Activated CD4-positive, alpha-beta memory T cell treated with anti-CD3 and anti-CD28 coated beads for 36 hours (primary cell): Measurements from ENCODE around the gene C1QTNF8. TPM values are rescaled to one million over a fixed set of nuclear protein-coding genes. Genes with fewer than 3 reads are reported as not detected.

Experiments
- CTCF ChIA-PET: fragments of 350-600 bp; sonication (Branson Sonifier 250); formaldehyde crosslinking; loops from one replicate; lab custom pipeline; 2021; ENCODE audit warnings: antibody characterized with exemption, inconsistent platforms; lab: Charles Lee
- POLR2A ChIA-PET: fragments of 350-600 bp; sonication (Branson Sonifier 250); formaldehyde crosslinking; loops from one replicate; lab custom pipeline; 2021; ENCODE audit warnings: antibody characterized with exemption; lab: Charles Lee
- DNase-seq: peaks from one replicate; pipeline ENCODE4 v3.0.0-alpha.2; 2020
- H3K27ac Mint-ChIP-seq: one replicate; pipeline ENCODE4 v1.8.0; 2021; ENCODE audit warnings: mixed read lengths
- H3K27me3 Mint-ChIP-seq: one replicate; pipeline ENCODE4 v1.8.0; 2021; ENCODE audit warnings: mixed read lengths
- H3K36me3 Mint-ChIP-seq: one replicate; pipeline ENCODE4 v1.8.0; 2021; ENCODE audit warnings: mixed read lengths
- H3K4me1 Mint-ChIP-seq: one replicate; pipeline ENCODE4 v1.8.0; 2021; ENCODE audit warnings: low read depth, mixed read lengths
- H3K4me3 Mint-ChIP-seq: one replicate; pipeline ENCODE4 v1.8.0; 2021; ENCODE audit warnings: mild to moderate bottlenecking, mixed read lengths
- H3K9me3 Mint-ChIP-seq: one replicate; pipeline ENCODE4 v1.8.0; 2021; ENCODE audit warnings: mixed read lengths
- intact Hi-C: fragments of 100-400 bp; cut with micrococcal nuclease; formaldehyde crosslinking; loops from one replicate; pipeline ENCODE4 v1.15.1; 2023
- total RNA-seq, 2 experiments: library from RNA; stranded (reverse); gene quantifications; one replicate each; pipeline ENCODE4 v1.2.3, GENCODE V29; 2021

Gene C1QTNF8
- total RNA-seq, 2 experiments from 2014 or later: not detected

DNA sequence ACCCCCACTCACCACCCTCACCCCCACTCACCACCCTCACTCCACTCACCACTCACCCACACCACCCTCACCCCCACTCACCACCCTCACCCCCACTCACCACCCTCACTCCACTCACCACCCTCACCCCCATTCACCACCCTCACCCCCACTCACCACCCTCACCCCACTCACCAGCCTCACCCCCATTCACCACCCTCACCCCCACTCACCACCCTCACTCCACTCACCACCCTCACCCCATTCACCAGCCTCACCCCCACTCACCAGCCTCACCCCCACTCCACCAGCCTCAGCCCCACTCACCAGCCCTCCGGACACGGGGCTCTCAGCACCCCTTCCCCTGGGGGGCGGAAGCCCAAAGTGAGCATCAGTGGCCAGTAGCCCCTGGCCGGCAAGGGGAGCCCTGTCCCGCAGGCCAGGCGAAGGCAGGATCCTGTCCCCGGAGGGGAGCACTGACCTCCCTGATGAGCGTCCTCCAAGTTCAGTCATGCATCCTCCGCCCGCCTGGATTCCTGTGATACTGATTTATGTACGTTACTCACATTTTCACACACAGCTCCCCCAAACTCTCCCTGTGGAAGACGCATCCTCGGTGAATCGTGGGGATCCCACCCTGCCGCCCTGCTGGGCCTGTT is 18.0 kb upstream of the C1QTNF8 start:
- no peak for DNase-seq
- H3K27ac Mint-ChIP-seq: no peak overlapping the region
- no peak overlapping the region for H3K4me3 Mint-ChIP-seq
- H3K27me3 Mint-ChIP-seq: peaks cover 5% of the 10 kb centered on the region
- POLR2A ChIA-PET: no interaction called here
- no peaks in the 10 kb centered on the region for H3K36me3 Mint-ChIP-seq
- H3K4me1 Mint-ChIP-seq: no peaks in the 10 kb centered on the region
- CTCF ChIA-PET: interaction anchor here (1.4 kb wide), 1 partner anchor 11 kb away, joined by 3 read pairs; no protein-coding TSS in a partner anchor
- H3K9me3 Mint-ChIP-seq: no peaks in the 10 kb centered on the region
- intact Hi-C loops: no loop called here

DNA sequence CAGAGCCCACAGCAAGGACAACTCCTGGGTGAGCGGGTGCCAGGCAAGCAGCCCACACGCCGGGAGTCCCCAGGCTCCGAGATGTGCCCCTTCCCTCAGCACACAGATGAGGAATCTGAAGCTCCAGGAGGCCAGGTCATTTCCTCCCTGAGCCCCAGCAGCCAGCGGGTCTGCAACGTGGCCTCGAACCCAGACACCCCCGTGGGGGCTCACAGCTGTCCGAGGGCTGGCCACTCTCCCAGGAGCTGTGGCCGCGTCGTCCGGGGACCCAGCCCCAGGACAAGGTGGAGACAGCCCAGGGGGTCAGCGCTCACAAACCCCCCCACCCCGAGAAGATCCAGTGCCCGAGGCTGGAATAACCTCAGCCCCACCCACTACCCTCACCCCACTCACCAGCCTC is 17.4 kb upstream of the C1QTNF8 start:
- H3K27ac Mint-ChIP-seq: no peak overlapping the region
- POLR2A ChIA-PET: no interaction called here
- no peak for DNase-seq
- H3K36me3 Mint-ChIP-seq: no peaks in the 10 kb centered on the region
- H3K4me1 Mint-ChIP-seq: no peaks in the 10 kb centered on the region
- intact Hi-C loops: no loop called here
- peaks cover 5% of the 10 kb centered on the region for H3K27me3 Mint-ChIP-seq
- no peaks in the 10 kb centered on the region for H3K9me3 Mint-ChIP-seq
- H3K4me3 Mint-ChIP-seq: no peak overlapping the region
- CTCF ChIA-PET: interaction anchor here (1.4 kb wide), 1 partner anchor 10 kb away, joined by 3 read pairs; no protein-coding TSS in a partner anchor

GRCh38 chr16:1112506-1113184 is 16.6 kb upstream of the C1QTNF8 start:
- ChIA-PET POLR2A (interaction anchor here (0.5 kb wide), 1 partner anchor 24 kb away, joined by 3 read pairs; no protein-coding TSS in a partner anchor), CTCF (interaction anchor here (1.4 kb wide), 1 partner anchor 9 kb away, joined by 3 read pairs; no protein-coding TSS in a partner anchor)
- no peaks in the 10 kb centered on the region for H3K9me3 Mint-ChIP-seq
- no peak for DNase-seq
- intact Hi-C loops: no loop called here
- H3K27me3 Mint-ChIP-seq: peaks cover 5% of the 10 kb centered on the region
- no peak overlapping the region for H3K4me3 Mint-ChIP-seq
- no peaks in the 10 kb centered on the region for H3K36me3 Mint-ChIP-seq
- H3K27ac Mint-ChIP-seq: no peak overlapping the region
- no peaks in the 10 kb centered on the region for H3K4me1 Mint-ChIP-seq

- no peak overlapping the region for H3K4me3 Mint-ChIP-seq
- CTCF ChIA-PET: no interaction called here
- H3K9me3 Mint-ChIP-seq: no peaks in the 10 kb centered on the region
- peaks cover 6% of the 10 kb centered on the region for H3K27me3 Mint-ChIP-seq
- H3K4me1 Mint-ChIP-seq: no peaks in the 10 kb centered on the region
- DNase-seq: no peak
- no peaks in the 10 kb centered on the region for H3K36me3 Mint-ChIP-seq
- no peak overlapping the region for H3K27ac Mint-ChIP-seq
- intact Hi-C loops: no loop called here
- POLR2A ChIA-PET: no interaction called here
These were observed 13.6 kb upstream of the C1QTNF8 start for GRCh38 chr16:1109648-1110047.

DNA sequence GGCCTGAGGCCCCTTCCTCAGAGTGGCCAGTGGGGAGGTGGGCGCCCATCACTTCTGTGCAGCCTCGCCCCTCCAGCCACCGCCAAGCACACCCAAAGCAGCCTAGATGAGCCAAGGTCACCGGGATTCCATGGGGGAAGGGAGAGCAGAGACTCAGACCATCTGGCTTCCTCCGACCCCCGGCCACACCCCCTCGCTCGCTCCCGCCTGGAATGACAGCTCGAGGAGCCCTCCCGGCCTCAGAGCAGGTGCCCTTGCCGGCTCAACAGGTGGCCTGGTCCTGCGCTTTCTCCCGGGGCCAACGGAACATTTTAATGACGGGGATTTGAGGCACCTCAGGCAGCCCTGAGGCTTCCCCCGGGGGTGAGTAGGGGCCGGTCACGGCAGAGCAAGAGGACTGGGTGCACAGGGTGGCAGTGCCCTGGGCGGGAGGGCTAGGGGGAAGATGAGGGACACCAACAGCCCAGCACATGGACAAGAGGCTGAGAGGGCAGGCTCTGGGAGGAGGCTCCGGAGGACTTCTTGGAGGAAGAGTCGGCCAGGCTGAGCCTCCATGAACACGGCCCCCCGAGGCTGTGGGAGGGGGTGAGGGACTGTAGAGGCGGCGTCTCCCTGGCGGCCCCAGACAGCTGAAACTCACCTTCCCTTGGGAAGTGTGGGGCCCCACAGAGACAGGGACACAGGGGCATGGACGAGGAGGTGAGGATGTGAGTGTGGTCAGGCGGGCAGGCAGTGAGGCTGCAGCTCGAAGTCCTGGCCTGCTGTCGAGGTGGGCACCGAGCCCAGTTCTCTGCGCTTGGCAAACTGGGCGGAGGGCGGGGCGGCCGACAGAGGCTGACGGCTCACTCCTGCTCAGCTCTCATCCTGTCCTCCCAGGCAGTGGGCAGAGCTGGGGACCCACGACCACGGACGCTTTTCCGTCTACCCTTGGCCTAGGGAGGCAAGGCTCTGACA is 12.5 kb upstream of the C1QTNF8 start:
- DNase-seq: no peak
- Mint-ChIP-seq H3K9me3 (no peaks in the 10 kb centered on the region), H3K36me3 (no peaks in the 10 kb centered on the region), H3K4me3 (no peak overlapping the region), H3K4me1 (no peaks in the 10 kb centered on the region), H3K27ac (no peak overlapping the region), H3K27me3 (peaks cover 5% of the 10 kb centered on the region)
- intact Hi-C loops: no loop called here
- POLR2A ChIA-PET: no interaction called here
- CTCF ChIA-PET: no interaction called here

DNA sequence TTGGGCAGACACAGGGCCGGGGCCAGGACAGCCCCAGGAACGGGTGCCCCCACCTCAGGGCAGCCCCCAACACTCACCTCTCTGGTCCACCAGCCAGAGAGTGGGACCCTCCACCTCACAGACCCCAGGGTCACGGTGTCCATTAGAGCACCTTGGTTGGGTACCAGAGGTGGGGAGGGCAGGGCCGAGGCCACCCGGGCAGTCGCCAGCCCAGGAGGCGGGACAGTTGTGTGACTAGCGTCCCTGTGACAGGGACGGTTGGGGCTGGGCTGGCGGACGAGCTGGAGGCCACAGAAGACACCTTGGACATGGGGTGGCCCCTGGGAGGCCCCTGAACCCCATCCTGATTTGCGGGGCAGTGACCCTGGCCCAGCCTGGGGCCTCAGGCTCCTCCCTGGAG is 11.7 kb upstream of the C1QTNF8 start:
- CTCF ChIA-PET: no interaction called here
- Mint-ChIP-seq H3K4me1 (no peaks in the 10 kb centered on the region), H3K36me3 (no peaks in the 10 kb centered on the region), H3K27ac (no peak overlapping the region), H3K27me3 (peaks cover 5% of the 10 kb centered on the region), H3K4me3 (no peak overlapping the region), H3K9me3 (no peaks in the 10 kb centered on the region)
- no peak for DNase-seq
- POLR2A ChIA-PET: no interaction called here
- intact Hi-C loops: no loop called here

DNA sequence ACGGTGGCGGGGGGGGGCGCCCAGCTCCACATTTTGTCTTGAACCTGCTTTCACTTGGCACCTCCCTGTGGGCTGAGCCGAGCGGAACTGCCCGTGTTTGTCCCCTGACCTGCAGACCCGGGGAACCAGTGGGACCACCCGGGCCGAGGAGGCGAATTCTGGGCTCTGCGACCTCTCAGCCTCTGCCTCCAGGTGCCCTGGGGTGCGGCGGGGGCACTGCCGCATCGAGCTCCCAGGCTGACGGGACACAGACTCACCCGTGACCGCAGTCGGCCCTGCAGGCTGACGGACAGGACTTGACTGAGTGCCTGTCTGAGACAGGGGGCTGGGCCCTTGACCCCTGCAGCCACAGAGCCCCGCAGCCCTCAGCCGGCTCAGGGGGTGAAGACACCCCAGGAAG is 11.1 kb upstream of the C1QTNF8 start:
- CTCF ChIA-PET: no interaction called here
- peaks cover 5% of the 10 kb centered on the region for H3K27me3 Mint-ChIP-seq
- POLR2A ChIA-PET: no interaction called here
- no peaks in the 10 kb centered on the region for H3K9me3 Mint-ChIP-seq
- no peaks in the 10 kb centered on the region for H3K4me1 Mint-ChIP-seq
- DNase-seq: no peak
- no peaks in the 10 kb centered on the region for H3K36me3 Mint-ChIP-seq
- intact Hi-C loops: no loop called here
- H3K27ac Mint-ChIP-seq: no peak overlapping the region
- H3K4me3 Mint-ChIP-seq: no peak overlapping the region

GRCh38 chr16:1106659-1107058 is 10.6 kb upstream of the C1QTNF8 start:
- Mint-ChIP-seq H3K4me1 (no peaks in the 10 kb centered on the region), H3K4me3 (no peak overlapping the region), H3K9me3 (no peaks in the 10 kb centered on the region), H3K36me3 (no peaks in the 10 kb centered on the region), H3K27me3 (peaks cover 5% of the 10 kb centered on the region), H3K27ac (no peak overlapping the region)
- intact Hi-C loops: loop anchor here (1.0 kb wide), 1 partner anchor 88 kb away; no protein-coding TSS in a partner anchor
- no peak for DNase-seq
- ChIA-PET CTCF (interaction anchor here (1.1 kb wide), 1 partner anchor 88 kb away, joined by 3 read pairs; no protein-coding TSS in a partner anchor), POLR2A (no interaction called here)

DNA sequence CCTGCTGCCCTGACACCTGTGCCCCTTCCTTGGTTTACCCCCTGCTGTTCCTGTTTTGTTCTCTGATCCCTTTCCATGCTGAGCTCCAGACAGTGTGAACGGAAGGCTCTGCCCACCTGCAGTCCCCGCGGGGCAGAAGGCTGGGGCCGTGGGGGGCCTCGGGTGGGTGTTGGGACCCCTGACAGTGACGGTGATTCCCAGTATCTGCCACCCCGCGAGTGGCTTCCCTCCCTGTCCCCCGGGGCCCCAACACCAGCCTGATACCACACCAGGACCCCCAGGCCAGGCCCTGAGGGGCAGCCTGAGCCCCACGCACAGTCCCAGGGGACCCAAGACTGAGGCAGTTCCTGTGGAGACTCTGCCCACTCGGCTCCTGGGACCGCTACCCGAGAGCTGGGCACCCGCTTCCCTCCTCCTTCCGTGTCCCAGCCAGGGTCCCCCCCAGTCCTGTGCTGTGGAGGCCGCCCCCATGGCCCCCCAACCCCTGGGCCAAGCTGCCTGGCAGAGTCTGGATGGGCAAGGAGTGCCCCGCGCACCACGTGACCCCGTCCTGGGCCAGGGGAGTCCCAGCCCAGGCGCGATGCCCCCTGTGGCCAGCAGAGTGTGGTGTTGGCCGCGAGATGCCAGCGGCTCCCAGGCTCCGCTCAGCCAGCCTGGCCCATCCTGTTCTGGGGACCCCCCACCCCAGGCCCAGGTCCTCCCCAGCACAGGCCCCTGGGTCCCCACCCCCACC is 10.0 kb upstream of the C1QTNF8 start:
- no peak overlapping the region for H3K4me3 Mint-ChIP-seq
- ChIA-PET CTCF (interaction anchor here (0.9 to 1.1 kb wide), 2 partner anchors 88 to 99 kb away, joined by 3 read pairs; no protein-coding TSS in a partner anchor), POLR2A (no interaction called here)
- no peaks in the 10 kb centered on the region for H3K36me3 Mint-ChIP-seq
- DNase-seq: peak; percentile 53
- peaks cover 5% of the 10 kb centered on the region for H3K27me3 Mint-ChIP-seq
- H3K9me3 Mint-ChIP-seq: no peaks in the 10 kb centered on the region
- no peak overlapping the region for H3K27ac Mint-ChIP-seq
- intact Hi-C loops: loop anchor here (1.0 kb wide), 1 partner anchor 88 kb away; no protein-coding TSS in a partner anchor
- H3K4me1 Mint-ChIP-seq: no peaks in the 10 kb centered on the region

DNA sequence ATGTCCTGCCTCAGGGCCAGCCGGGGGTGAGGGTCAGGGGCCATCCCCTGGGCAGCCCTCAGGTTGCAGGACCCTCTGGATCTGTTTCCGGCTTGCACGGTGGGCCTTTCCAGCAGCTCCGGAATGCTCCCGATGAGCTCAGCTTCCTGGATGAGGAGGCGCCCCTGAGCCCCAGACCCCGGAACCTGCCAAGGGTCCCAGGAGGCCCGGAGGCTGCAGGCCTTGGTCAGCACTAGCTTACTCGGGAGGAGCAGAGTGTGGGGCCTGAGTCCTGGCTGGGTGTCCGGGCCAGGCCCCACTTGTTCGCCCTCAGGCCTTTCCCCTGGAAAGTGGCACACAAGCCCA is 7.6 kb upstream of the C1QTNF8 start:
- ChIA-PET POLR2A (no interaction called here), CTCF (interaction anchor here (0.7 to 1.0 kb wide), 6 partner anchors 10 to 391 kb away, joined by 3 to 7 read pairs (median 3); no protein-coding TSS in a partner anchor)
- Mint-ChIP-seq H3K27me3 (peaks cover 2% of the 10 kb centered on the region), H3K27ac (no peak overlapping the region), H3K4me1 (no peaks in the 10 kb centered on the region), H3K36me3 (no peaks in the 10 kb centered on the region), H3K9me3 (no peaks in the 10 kb centered on the region), H3K4me3 (no peak overlapping the region)
- DNase-seq: no peak
- intact Hi-C loops: no loop called here

DNA sequence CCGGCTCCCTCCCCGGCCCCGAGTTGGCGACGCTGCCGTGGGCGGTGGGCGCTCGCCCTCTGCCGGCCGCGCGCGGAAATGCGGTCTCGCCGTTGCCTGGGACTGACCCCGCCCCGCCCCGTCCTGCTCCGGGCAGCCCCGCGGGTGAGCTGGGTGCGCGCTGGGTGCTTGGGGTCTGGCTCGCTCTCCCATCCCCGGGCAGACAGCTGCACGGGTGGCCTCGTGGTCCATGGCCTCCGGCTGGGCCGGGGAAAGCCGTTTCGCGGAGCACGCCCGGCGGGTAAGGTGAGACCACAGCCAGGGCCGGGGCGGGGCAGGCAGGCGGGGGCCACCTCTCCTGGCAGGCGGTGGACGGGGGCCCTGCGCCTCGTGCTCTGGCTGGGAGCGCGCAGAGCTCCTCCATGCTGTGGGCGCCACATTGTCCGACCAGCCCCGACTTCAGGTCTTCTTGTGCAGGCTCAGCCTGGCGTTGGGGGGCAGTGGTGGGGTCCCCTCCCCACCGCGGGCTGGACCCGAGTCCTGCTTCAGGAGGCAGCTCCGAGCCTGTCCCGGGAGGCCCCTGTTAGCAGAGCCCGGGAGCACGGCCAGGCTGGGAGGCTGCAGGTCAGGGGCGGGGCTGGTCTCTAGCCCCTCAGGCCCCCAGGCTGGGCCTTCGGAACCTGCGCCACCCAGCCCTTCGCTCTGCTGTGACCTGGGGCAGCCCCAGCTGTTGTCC is 7.0 kb upstream of the C1QTNF8 start:
- Mint-ChIP-seq H3K4me1 (no peaks in the 10 kb centered on the region), H3K4me3 (no peak overlapping the region), H3K27ac (no peak overlapping the region), H3K27me3 (peaks cover 2% of the 10 kb centered on the region), H3K9me3 (no peaks in the 10 kb centered on the region), H3K36me3 (no peaks in the 10 kb centered on the region)
- peak; percentile 74 for DNase-seq
- intact Hi-C loops: no loop called here
- ChIA-PET POLR2A (no interaction called here), CTCF (interaction anchor here (0.6 to 1.0 kb wide), 10 partner anchors 10 to 391 kb away, joined by 3 to 7 read pairs (median 3); no protein-coding TSS in a partner anchor)
